H1 (cell line): ENCODE measurements around the gene IL22RA2. TPM values are rescaled to one million over a fixed set of nuclear protein-coding genes. Genes with fewer than 3 reads are reported as not detected.

Experiments
- CBX8 ChIP-seq: fragments of 300-800, 300-1000 bp; sonication (generic); IDR thresholded peaks from 2 replicates; pipeline ENCODE4 v1.7.1; 2016; ENCODE audit warnings: low read depth, low read length, borderline replicate concordance
- HDAC2 ChIP-seq, 2 experiments: fragments of 300-600 bp in 1 of 2; sonication (generic) in 1 of 2; IDR thresholded peaks; 2 replicates each; pipeline ENCODE4 v1.6.1; 2011 to 2012; ENCODE audit warnings: low read depth in 2 of 2, low read length in 2 of 2, mild to moderate bottlenecking in 2 of 2, moderate library complexity in 2 of 2, borderline replicate concordance in 1 of 2, inconsistent platforms in 1 of 2
- HDAC6 ChIP-seq: IDR thresholded peaks from one replicate; pipeline ENCODE4 v1.7.1; 2012; ENCODE audit warnings: low read depth, mild to moderate bottlenecking, inconsistent platforms, low read length, moderate library complexity
- KDM5A ChIP-seq: fragments of 200-600 bp; IDR thresholded peaks from 2 replicates; pipeline ENCODE4 v1.7.1; 2012; ENCODE audit warnings: mild to moderate bottlenecking, low read length, inconsistent platforms, mixed read lengths
- RXRA ChIP-seq: IDR thresholded peaks from 2 replicates; pipeline ENCODE4 v1.6.1; 2011; ENCODE audit warnings: low read depth, mild to moderate bottlenecking, low read length, moderate library complexity; ENCODE audit not compliant: insufficient read depth
- SAP30 ChIP-seq: fragments of 300-600 bp; sonication (generic); IDR thresholded peaks from 2 replicates; pipeline ENCODE4 v1.7.1; 2012; ENCODE audit warnings: low read length, moderate library complexity, mild to moderate bottlenecking, inconsistent platforms; ENCODE audit not compliant: insufficient read depth, insufficient replicate concordance
- SP1 ChIP-seq: IDR thresholded peaks from 2 replicates; pipeline ENCODE4 v1.6.1; 2011; ENCODE audit warnings: low read depth, low read length
- SP4 ChIP-seq: IDR thresholded peaks from 2 replicates; pipeline ENCODE4 v1.6.1; 2012; ENCODE audit warnings: low read length, inconsistent platforms
- TCF12 ChIP-seq: IDR thresholded peaks from 2 replicates; pipeline ENCODE4 v1.6.1; 2011; ENCODE audit warnings: low read depth, mild to moderate bottlenecking, low read length
- polyA plus RNA-seq, 7 experiments: library from polyadenylated mRNA; depleted of rRNA in 3 of 7; stranded (reverse) in 5 of 7; unstranded in 2 of 7; fragments of >200 nt in 5 of 7; fragments of 200-250 nt in 2 of 7; gene quantifications; 1 replicate in 5 of 7; 2 replicates in 1 of 7; 4 replicates in 1 of 7; pipeline versions ENCODE4 v1.2.1 to v1.2.3, GENCODE V29; 2011 to 2013; ENCODE audit warnings: missing spikeins in 2 of 7, mixed read lengths in 2 of 7
- total RNA-seq: library from RNA; stranded (reverse); fragmentation: NEBNext Ultra II Directional; extraction: Animal tissue kit (Norgen Biotek cat#: 25700); gene quantifications from 2 replicates; pipeline ENCODE4 v1.2.1, GENCODE V29; 2021
- TF ChIP-seq, protein P1 (sequence below): IDR thresholded peaks from 2 replicates; pipeline ENCODE4 v1.6.1; 2012; ENCODE audit warnings: low read length, inconsistent platforms
- TF ChIP-seq, protein P2 (sequence below): IDR thresholded peaks from 2 replicates; pipeline ENCODE4 v1.6.1; 2012; ENCODE audit warnings: inconsistent platforms

The IL22RA2 gene
- total and polyA plus RNA-seq, 2 of the 8 experiments (the other 6 are each of a cell fraction or from before 2014, with no cell fraction given): not detected

DNA sequence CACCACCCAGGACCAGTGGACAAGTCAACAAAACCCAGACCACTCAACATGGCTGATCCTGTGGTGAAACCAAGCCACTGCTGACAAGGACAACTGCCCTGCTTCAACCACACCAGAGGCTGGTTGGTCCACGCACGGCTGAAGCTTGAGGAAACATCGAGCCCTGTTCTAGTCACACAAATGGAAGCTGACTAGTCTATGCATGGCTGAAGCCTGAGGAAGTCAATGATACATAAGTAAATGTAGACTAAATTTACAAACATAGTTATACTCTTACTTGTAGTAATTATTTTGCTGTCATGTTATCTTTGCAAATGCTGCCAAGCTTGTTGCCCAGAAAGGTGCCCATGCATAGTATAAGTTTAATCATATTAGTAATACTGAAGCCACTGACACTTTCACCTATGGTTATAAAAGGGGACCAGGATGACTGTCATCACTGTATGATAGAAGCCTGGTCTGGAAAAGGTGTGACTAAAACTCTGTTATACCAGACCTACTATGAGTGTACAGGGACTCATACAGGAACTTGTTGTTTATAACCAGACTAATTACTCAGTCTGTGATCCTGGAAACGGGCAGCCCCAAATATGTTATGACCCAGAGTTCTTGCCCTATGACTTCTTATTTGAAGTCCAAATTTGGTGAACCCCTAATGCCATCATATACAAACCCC is 5.6 kb downstream of the IL22RA2 start (continued):
- TF ChIP-seq, protein P1, sequence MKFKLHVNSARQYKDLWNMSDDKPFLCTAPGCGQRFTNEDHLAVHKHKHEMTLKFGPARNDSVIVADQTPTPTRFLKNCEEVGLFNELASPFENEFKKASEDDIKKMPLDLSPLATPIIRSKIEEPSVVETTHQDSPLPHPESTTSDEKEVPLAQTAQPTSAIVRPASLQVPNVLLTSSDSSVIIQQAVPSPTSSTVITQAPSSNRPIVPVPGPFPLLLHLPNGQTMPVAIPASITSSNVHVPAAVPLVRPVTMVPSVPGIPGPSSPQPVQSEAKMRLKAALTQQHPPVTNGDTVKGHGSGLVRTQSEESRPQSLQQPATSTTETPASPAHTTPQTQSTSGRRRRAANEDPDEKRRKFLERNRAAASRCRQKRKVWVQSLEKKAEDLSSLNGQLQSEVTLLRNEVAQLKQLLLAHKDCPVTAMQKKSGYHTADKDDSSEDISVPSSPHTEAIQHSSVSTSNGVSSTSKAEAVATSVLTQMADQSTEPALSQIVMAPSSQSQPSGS: no peak
- no peak for TF ChIP-seq SAP30
- TF ChIP-seq KDM5A: no peak
- TF ChIP-seq HDAC6: no peak
- no peak for TF ChIP-seq CBX8
- TF ChIP-seq HDAC2 (IDR thresholded peaks at IDR 0.05; ENCODE audit: borderline replicate concordance in 1 of 2, low read depth in 2 of 2, low read length in 2 of 2): no peak
- no peak for TF ChIP-seq RXRA
- TF ChIP-seq, protein P2, sequence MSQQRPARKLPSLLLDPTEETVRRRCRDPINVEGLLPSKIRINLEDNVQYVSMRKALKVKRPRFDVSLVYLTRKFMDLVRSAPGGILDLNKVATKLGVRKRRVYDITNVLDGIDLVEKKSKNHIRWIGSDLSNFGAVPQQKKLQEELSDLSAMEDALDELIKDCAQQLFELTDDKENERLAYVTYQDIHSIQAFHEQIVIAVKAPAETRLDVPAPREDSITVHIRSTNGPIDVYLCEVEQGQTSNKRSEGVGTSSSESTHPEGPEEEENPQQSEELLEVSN: no peak
- no peak for TF ChIP-seq SP4
- TF ChIP-seq SP1: no peak
- TF ChIP-seq TCF12: no peak
